Left kidney (tissue), 2 donors: Measurements from ENCODE around the gene KCNK13. TPM values are rescaled to one million over a fixed set of nuclear protein-coding genes. Genes with fewer than 3 reads are reported as not detected.
"Not testable (repeated sequence)": the region's sequence is repeated elsewhere in the genome, so short reads cannot be mapped to it uniquely, and the experiment has no call there.

Experiments used
- DNase-seq: peaks from one replicate; pipeline ENCODE4 v3.0.0-alpha.2; 2013
- polyA plus RNA-seq: library from polyadenylated mRNA; unstranded; fragments of 120-200 nt; gene quantifications from one replicate; pipeline ENCODE4 v1.2.1, GENCODE V29; 2013; ENCODE audit not compliant: insufficient read length

KCNK13 gene
- polyA plus RNA-seq, 1 donor = 0.15 TPM

DNA sequence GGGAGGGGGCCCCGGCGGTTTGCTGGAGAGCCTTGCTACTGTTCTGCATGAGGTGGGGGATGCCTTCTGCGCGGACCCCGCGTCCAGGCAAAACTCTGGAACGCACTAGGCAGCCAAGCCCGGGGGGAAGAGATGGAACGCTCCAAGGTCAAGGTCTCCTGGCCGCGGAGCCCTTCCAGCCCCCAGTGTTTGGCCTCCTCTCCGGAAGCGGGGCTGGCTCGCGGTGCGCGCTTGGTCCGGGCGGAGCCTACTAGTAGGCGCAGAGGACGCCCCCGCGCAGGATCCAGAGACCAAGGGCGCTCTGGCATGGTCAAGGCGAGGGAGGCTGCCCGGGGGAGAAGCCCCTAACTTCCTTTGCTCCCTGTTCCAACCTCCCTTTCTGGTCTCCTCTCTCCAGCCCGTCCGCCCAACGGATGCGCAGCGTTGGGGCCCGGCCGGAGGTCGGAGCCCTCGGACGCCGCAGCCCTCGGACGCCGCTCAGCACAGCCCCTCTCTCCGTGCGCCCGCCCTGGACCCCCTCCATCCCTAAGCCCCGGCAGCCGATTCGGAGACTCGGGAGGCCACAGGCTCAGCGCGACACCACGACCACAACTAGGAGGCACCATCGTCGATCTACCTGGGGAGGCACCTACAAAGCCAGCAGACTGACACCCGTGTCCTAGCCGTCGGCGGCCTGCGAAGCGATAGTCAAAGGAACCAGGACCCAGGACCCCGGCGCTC lies 669 bp upstream of the KCNK13 start:
- DNase-seq = no peak

- DNase-seq = no peak
Measured at GRCh38 chr14:90062127-90062794, 467 bp downstream of the KCNK13 start.

DNA sequence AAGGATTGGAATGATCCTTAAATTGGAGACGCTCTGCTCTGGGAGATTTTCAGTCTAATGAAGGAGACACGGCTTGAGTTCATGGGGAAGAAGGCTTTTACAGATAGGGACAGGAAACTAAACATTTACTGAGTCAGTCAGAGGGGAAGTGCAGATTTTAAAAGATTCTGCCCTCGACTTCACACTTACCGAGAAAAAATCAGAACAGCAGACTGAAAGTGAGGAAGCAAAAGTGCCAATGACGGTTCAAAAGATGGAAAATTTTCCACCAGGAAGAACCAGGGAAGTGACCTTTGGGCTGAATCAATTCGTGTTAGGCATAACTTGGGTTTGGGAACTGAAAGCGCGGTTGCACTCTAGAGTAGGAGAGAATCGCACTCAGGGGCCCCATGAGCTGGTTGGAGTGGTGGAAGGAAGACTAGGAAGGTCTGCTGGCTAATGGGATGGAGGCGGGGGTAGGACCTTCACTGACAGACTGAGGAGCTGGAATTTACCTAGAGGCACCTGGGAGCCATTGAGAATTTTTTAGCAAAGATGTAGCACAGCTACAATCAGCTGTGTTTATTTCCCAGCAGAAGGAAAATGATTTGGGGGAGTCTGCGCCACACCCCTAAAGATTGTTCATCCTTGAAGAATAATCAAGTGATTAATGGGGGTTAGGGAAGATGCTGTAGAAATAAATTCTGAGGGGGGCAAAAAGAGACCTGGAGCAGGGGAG lies 1.2 kb downstream of the KCNK13 start:
- DNase-seq = no peak

GRCh38 chr14:90072350-90072749 lies 10.6 kb downstream of the KCNK13 start:
- no peak for DNase-seq

GRCh38 chr14:90079576-90079975 lies 17.8 kb downstream of the KCNK13 start:
- no peak for DNase-seq

DNA sequence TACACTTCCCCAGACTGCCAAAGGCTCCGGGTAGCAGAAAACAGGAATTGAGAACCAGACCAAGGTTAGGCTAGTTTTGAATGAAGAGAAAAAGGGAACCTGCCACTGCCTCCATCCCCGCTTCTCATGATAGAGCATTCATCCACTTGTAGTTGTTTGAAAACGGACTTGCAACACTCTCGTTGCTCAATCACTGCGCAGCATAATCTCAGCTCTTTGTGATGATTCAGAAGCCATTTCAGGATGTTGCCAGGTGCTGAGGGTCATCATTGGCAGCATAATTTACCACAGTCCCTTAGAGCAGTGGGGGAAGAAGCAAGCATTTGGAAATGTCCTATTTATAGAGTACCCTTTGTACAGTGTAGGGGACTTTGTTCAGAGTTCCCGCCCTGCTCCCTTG lies 25.6 kb downstream of the KCNK13 start:
- no peak for DNase-seq

GRCh38 chr14:90088176-90088575 lies 26.4 kb downstream of the KCNK13 start:
- no peak for DNase-seq

DNA sequence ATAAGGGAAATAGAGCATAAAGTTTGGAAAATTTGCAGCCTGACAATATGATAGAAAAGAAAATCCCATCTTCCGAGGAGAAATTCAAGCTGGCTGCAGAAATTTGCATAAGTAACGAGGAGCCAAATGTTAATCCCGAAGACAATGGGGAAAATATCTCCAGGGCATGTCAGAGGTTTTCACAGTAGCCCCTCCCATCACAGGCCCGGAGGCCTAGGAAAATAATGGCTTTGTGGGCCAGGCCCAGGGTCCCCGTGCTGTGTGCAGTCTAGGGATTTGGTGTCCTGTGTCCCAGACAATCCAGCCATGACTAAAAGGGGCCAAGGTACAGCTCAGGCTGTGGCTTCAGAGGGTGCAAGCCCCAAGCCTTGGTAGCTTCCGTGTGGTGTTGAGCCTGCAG lies 27.7 kb downstream of the KCNK13 start:
- not testable (repeated sequence) for DNase-seq

GRCh38 chr14:90091393-90091792 lies 29.6 kb downstream of the KCNK13 start:
- peak; percentile 45 for DNase-seq

DNA sequence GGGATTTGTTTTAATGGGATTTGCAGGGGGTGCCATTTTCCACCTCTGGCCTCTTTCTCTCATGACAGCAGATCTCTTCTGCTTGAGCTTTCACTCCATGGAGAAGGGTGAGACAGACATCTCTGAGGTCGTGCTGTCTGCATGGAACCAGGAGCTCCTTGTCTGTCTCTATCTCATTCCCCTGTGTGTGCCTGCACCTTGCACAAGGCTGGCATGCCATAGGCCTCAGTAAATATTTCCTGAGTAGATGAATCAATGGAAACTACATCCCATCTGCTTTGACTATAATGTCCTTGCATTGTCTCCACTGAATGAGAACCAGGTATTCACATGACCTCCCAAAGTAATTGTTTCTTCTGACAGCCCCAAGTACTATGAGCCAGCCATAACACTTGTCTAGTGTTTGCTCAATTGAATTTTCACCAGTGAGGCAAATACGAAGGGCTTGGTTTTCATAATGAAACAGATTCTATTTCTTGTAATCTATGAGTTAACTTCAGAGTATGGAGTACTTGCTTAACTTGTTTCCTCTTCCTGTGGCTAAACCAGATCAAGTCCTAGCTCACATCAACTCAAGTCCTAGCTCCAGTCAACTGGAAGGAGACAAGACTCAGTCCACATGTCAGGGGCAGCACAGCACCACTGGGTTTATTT lies 32.3 kb downstream of the KCNK13 start:
- DNase-seq = no peak

GRCh38 chr14:90095096-90095495 lies 33.3 kb downstream of the KCNK13 start:
- DNase-seq = no peak

DNA sequence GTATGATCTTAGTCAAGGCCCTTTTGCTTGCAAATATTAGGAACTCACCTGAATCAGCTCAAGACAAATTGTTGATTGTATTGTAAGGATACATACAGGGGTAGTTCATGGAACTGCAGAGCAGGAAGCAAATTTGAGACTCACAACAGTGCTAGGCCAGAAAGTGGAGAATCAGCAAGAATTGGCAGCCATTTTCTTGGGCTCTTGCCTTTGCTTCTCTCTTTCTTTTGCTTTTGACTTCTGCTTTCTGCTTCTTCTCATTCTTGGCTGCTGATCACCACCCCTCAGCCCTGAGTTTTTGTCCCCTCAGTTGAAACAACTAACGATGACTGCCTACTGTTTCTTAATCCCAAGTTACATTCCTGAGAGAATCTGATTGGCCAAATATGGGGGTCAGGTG lies 34.8 kb downstream of the KCNK13 start:
- DNase-seq = no peak

GRCh38 chr14:90103808-90104207 lies 42.0 kb downstream of the KCNK13 start:
- DNase-seq = no peak

- no peak for DNase-seq
Measured at GRCh38 chr14:90105756-90106155, 44.0 kb downstream of the KCNK13 start.

DNA sequence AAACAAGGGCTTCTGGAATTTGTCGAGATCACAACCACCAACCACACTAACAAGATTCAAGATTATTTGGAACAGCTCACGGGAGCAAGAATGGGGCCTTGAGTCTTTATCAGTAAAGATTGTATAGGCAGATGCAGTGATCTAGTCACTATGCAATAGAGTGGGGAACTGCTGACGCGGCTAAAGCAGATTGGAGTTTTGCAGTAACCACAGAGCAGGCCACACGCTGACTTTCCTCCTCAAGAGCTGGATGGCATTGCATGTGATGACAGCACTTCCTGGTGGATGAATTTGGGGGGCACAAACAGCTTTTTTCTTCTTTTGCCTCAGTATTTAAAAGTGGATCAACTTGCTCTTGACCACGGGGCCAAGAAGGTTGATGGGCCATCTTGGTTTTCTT lies 46.0 kb downstream of the KCNK13 start:
- no peak for DNase-seq

DNA sequence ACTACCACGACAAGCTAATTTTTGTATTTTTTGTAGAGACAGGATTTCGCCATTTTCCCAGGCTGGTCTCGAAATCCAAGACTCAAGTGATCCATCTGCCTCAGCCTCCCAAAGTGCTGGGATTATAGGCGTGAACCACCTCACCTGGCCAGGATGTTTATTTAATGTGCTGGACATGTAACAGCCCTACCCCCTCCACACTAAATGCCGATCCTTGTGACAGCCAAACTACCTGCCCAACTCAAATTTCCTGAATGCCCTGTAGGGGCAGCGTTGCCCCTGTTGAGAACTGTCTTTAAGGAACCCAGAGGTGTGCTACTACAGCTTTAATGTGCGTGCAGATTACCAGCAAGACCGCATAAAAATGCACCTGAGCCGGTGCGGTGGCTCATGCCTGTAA lies 48.1 kb downstream of the KCNK13 start:
- no peak for DNase-seq

GRCh38 chr14:90111895-90112534 lies 50.2 kb downstream of the KCNK13 start:
- DNase-seq = no peak

- no peak for DNase-seq
Measured at GRCh38 chr14:90114554-90114953, 52.8 kb downstream of the KCNK13 start.

- DNase-seq = no peak
Measured at GRCh38 chr14:90115780-90116179, 54.0 kb downstream of the KCNK13 start.

DNA sequence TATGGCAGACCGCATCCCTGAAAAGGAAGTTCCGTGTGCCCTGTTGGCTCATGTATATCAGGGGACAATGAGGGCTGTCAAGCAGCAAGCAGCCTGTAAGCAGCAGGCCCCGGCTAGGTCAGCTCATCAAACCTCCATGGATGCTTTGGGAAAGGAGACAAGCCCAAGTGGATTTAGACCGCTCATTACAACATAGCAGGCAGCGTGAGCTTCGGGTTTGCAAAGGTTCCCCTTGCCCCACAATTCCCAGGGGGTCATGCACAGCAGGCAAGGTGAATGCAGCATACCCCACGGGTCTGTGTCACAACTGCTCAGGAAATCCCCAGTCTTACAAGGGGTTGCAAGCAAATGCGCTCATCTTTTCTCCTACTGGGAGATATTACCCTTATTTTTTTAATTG lies 54.6 kb downstream of the KCNK13 start:
- no peak for DNase-seq

- DNase-seq = no peak
Measured at GRCh38 chr14:90118027-90118426, 56.2 kb downstream of the KCNK13 start.

- no peak for DNase-seq
Measured at GRCh38 chr14:90126260-90126659, 64.5 kb downstream of the KCNK13 start.
